ENCODE measurements around the gene CPT1C.

The CPT1C gene

GRCh38 chr19:49690656-49691242 is at the start of gene CPT1C:
Gene CPT1C (plus strand): TSS chr19:49691116. CDS start chr19:49692253, 1,137 bp downstream.
- DNase-seq (ENCODE audit: low read depth in 2 of 2) = peak; percentile 32 to 53

DNA sequence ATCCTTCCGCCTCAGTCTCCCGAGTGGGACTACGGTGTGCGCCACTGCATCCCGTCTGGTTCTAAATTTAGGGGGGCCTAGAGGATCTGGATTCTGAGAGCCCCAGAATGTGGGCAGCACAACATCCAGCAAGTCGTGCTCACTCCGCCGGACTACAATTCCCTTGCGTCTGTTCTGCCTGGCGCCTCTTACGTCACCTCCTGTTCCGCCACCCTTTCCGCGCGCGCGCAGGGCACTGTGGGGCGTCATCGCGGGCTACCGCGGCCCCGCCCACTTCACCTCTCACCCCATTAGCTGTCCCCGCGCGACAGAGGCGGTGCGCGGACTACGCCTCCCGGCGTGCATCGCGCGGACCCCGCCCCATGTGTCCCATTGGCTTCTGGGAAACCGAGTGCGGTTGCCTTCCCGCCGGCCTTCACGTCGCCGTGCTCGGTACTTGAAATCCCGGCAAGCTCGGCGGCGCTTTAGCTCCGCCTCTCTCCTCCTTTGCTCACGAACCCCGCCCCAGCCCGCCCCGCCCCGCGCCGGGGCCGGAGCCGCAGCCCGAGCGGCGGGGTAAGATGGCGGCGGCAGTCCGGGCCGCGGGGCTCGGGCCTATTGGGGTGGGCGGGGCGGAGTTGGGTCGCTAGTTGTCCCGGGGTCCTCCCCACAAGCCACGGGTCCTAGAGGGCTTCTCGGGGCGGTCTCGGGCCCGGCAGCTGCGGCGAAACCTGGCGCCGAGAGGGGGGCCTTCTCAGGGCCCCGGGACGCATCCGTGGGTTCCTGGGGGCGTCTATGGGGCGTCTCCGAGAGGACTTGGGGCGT is 49.0 kb upstream of the CPT1C start, which contains the start of gene SCAF1:
TSS of gene SCAF1 (plus strand) at position 522 of the 804 bp plus-strand sequence. CDS start 2,818 bp downstream, outside the sequence.
- DNase-seq (ENCODE audit: low read depth in 2 of 2) = peak; percentile 100

DNA sequence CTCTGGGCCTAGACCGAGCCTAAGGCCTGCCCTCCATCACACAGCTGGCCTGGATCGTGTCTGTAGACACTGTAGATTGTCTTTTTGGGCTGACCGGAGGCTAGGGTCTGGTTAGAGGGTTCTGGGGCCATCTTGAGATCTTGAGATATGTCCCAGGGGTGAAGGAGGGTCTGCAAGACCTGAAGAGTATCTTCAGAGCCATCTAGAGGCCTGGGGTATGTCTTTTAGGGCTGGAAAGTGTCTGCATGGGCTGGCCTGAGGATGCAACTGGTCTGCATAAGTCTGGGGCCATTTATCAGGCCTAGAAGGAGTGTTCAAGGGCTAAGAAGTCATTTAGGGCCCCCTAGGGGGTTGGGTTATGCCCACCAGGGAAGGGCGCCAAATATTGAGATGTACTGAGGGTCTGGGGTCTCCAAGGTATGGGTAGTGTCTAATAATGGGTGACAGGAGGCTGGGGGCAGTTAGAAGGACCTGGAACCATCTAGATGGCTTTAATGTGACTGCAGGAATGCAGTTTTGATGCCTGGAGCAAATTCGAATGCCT is 48.4 kb upstream of the CPT1C start:
- no peak for DNase-seq (ENCODE audit: low read depth in 2 of 2)

DNA sequence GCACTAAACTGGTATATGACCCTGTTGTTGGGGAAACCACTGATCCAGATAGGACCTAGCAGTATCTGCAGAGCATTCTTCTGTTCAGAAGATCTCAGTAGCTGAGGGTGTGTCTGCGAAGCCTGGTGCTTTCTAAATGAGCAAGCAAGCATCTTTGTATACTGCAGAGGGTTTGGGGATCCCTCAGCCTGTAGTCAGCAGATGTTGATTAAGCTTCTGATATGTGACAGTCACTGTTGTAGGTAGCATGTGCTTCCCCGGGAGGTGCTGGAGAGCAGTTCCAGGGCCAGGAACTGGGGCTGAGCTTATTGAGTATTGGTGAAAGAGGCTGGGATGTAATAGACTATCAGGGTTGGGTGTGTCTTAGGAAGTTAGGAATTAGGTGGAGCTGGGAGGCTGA is 47.5 kb upstream of the CPT1C start:
- no peak for DNase-seq (ENCODE audit: low read depth in 2 of 2)

DNA sequence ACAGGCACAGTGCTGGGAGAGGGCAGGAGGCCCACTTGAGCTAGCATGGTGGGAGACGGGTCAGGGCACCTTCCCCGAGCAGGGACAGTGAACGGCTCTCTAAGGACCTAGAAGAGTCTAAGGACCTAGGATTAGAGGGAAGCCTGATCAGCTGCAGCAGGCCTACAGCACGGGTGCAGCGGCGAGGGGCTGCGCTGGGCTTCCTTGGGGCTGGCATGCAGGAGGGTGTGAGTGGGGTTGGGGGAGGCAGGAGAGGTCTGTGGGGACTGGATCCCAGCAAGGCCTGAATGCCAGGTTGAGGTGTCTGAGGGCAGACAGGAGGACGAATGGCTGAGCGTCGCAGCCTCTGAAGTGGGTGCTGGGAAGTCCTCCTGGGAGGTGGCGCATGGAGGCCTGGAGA is 45.3 kb upstream of the CPT1C start:
- DNase-seq (ENCODE audit: low read depth in 2 of 2) = no peak

GRCh38 chr19:49645995-49646394 is 44.9 kb upstream of the CPT1C start:
- DNase-seq (ENCODE audit: low read depth in 2 of 2) = no peak

DNA sequence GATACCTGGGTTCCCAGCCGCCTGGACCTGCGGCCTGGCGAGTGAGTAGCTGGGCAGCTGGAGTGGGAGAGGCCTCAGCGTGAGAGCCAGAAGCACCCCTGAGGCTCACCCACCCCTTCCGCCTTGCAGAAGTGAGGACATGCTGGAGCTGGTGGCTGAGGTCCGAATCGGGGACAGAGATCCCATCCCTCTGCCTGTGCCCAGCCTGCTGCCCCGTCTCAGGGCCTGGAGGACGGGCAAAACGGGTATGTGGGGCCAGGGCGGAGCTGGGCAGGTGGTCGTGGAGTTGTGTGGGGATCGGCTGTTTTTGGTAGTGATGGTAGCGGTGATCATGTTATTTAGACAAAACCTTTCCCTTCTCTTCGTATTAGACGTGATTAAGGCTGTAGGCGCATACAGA is 44.3 kb upstream of the CPT1C start:
- DNase-seq (ENCODE audit: low read depth in 2 of 2) = no peak

GRCh38 chr19:49651029-49651819 is 39.7 kb upstream of the CPT1C start:
- no peak for DNase-seq (ENCODE audit: low read depth in 2 of 2)

- DNase-seq (ENCODE audit: low read depth in 2 of 2) = no peak
Observed at GRCh38 chr19:49651820-49652550, 38.9 kb upstream of the CPT1C start.

DNA sequence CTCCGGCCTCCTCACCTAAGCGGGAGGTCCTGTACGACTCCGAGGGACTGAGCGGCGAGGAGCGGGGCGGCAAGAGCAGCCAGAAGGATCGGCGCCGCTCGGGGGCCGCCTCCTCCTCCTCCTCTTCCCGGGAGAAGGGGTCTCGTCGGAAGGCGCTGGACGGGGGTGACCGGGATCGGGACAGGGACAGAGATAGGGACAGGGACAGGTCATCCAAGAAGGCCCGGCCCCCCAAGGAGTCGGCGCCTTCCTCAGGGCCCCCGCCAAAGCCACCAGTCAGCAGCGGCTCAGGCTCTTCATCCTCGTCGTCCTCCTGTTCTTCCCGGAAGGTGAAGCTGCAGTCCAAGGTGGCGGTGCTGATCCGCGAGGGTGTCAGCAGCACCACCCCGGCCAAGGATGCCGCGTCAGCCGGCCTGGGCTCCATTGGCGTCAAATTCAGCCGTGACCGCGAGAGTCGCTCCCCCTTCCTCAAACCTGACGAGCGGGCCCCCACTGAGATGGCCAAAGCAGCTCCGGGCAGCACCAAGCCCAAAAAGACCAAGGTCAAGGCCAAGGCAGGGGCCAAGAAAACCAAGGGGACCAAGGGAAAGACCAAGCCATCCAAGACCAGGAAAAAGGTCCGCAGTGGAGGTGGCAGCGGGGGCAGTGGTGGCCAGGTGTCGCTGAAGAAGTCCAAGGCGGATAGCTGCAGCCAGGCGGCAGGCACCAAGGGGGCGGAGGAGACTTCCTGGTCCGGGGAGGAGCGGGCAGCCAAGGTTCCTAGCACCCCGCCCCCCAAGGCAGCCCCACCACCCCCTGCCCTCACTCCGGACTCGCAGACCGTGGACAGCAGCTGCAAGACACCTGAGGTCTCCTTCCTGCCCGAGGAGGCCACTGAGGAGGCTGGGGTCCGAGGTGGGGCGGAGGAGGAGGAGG is 38.1 kb upstream of the CPT1C start:
- no peak for DNase-seq (ENCODE audit: low read depth in 2 of 2)

- no peak for DNase-seq (ENCODE audit: low read depth in 2 of 2)
Observed at GRCh38 chr19:49653466-49653806, 37.5 kb upstream of the CPT1C start.

GRCh38 chr19:49654581-49654980 is 36.3 kb upstream of the CPT1C start:
- DNase-seq (ENCODE audit: low read depth in 2 of 2) = no peak

DNA sequence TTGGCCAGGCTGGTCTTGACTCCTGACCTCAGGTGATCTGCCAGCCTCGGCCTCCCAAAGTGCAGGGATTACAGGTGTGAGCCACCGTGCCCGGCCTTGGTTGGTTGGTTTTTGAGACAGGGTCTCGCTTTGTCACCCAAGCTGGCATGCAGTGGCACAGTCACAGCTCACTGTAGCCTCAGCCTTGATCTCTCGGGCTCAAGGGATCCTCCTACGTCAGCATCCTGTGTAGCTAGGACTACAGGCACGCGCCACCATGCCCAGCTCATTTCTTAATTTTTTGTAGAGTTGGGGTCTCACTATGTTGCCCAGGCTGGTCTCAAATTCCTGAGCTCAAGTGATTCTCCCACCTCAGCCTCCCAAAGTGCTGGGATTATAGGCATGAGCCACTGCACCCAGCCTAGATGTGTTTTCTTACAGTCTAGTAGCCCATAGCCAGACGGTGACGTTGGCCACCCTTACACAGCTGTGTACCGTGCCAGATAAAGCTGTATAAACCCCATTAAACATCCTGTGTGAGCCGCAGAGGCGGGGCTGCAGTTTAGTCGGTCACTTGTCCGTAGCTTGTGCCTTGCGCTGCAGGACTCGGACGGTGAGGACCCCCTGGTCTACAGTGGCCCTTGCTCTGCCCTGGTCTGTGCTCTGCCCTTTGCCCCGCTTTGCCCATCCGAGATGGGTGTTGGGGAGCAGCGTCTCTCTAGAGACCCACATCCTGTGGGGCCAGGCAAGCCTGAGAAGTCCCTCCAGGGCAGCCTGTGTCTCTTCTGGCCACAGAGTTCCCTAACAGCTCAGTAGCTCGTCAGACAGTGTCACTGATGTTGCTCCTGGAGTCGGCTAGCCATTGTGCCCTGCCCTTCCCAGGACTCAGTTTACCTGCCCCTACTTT is 35.1 kb upstream of the CPT1C start:
- no peak for DNase-seq (ENCODE audit: low read depth in 2 of 2)

GRCh38 chr19:49656456-49657109 is 34.3 kb upstream of the CPT1C start:
- DNase-seq (ENCODE audit: low read depth in 2 of 2) = no peak

DNA sequence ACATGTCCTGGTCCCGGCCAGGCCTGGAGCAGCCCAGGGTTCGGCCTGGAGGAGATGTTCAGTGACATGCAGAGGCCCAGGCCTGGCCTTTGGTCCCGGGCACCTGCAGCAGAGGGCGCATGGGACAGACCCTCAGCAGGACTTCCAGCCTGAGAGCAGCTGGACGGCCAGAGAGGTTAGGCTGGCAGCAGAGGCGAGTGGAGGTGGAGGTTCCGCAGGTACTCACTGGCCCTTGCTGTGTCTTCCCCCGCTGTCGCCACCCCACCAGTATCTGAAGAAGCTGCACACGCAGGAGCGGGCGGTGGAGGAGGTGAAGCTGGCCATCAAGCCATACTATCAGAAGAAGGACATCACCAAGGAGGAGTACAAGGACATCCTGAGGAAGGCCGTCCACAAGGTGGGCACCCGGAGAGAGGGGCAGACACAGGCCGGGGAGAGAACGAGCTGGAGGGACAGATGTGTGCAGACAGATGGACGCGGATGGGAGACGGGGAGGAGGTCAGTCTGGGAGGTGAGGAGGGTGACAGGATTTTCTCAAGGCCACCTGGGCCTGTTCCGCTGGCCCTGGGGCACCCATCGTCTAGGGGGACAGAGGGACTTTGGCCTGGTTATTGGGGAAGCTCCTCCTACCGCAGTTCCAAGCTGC is 33.3 kb upstream of the CPT1C start:
- DNase-seq (ENCODE audit: low read depth in 2 of 2) = no peak

DNA sequence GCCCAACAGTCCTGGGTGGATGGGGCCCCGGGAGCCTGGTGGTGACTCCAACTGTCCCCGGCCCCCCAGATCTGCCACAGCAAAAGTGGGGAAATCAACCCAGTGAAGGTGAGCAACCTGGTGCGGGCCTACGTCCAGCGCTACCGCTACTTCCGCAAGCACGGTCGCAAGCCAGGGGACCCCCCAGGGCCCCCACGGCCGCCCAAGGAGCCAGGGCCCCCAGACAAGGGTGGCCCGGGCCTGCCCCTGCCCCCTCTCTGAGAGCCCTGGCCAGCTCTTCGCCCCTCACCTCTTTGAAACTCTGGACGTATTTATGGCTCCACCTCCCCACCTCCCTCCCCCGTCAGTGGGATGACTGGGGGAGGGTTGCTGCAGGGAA is 32.8 kb upstream of the CPT1C start:
- DNase-seq (ENCODE audit: low read depth in 2 of 2) = no peak

- DNase-seq (ENCODE audit: low read depth in 2 of 2) = no peak
Observed at GRCh38 chr19:49658566-49659442, 32.1 kb upstream of the CPT1C start.

Data from stimulated activated CD8-positive, alpha-beta memory T cell treated with anti-CD3 and anti-CD28 coated beads, Interleukin-15, amount 100 ng/mL, for 48 hours (primary cell).